C4-2B (cell line): ENCODE measurements around the gene NKAPD1.

Experiments
- H3K27ac ChIP-seq: fragments of 450-650 bp; 2 replicates; pipeline ENCODE4 v1.5.1; 2017
- CTCF ChIP-seq: fragments of 450-650 bp; conservative IDR thresholded peaks from 2 replicates; pipeline ENCODE4 v1.5.1; 2017; ENCODE audit warnings: mild to moderate bottlenecking
- ZFX ChIP-seq: fragments of 450-650 bp; IDR thresholded peaks from 2 replicates; pipeline ENCODE4 v1.6.1; 2017

The NKAPD1 gene

GRCh38 chr11:112096194-112096593 is 22.1 kb downstream of the NKAPD1 start:
- TF ChIP-seq ZFX (no peak), CTCF (no peak)
- H3K27ac ChIP-seq = no peak overlapping the region

GRCh38 chr11:112097734-112098528 is 23.8 kb downstream of the NKAPD1 start:
- TF ChIP-seq CTCF = no peak
- TF ChIP-seq ZFX = no peak
- H3K27ac ChIP-seq = no peak overlapping the region

- H3K27ac ChIP-seq = no peak overlapping the region
- TF ChIP-seq ZFX (no peak), CTCF (no peak)
These were observed 26.4 kb downstream of the NKAPD1 start for GRCh38 chr11:112100462-112100861.

- TF ChIP-seq CTCF (no peak), ZFX (no peak)
- no peak overlapping the region for H3K27ac ChIP-seq
These were observed 29.3 kb downstream of the NKAPD1 start for GRCh38 chr11:112103446-112103845.

- no peak overlapping the region for H3K27ac ChIP-seq
- TF ChIP-seq ZFX (no peak), CTCF (no peak)
These were observed 32.0 kb downstream of the NKAPD1 start for GRCh38 chr11:112106070-112106469.

- H3K27ac ChIP-seq = no peak overlapping the region
- peak; percentile 69 for TF ChIP-seq CTCF
- TF ChIP-seq ZFX = no peak
These were observed 39.7 kb downstream of the NKAPD1 start for GRCh38 chr11:112113539-112114457.

- no peak overlapping the region for H3K27ac ChIP-seq
- TF ChIP-seq CTCF = no peak
- TF ChIP-seq ZFX = no peak
These were observed 40.4 kb downstream of the NKAPD1 start for GRCh38 chr11:112114460-112114859.
